Measurements from ENCODE around the gene EDIL3. TPM values are rescaled to one million over a fixed set of nuclear protein-coding genes. Genes with fewer than 3 reads are reported as not detected.

Gene EDIL3
- total RNA-seq, 4 donors from 2014 or later = 0.20 to 1.5 (median 0.75) TPM

- no peak for TF ChIP-seq CTCF (IDR thresholded peaks at IDR 0.05 in 4 of 5, conservative IDR thresholded peaks at IDR 0.05 in 1 of 5)
- TF ChIP-seq POLR2A (IDR thresholded peaks at IDR 0.05) = no peak
- Histone ChIP-seq H3K27ac (no peak overlapping the region), H3K27me3 (no peaks in the 10 kb centered on the region), H3K4me1 (no peaks in the 10 kb centered on the region), H3K36me3 (no peaks in the 10 kb centered on the region), H3K4me3 (no peak overlapping the region), H3K9me3 (no peaks in the 10 kb centered on the region)
- DNase-seq (no peak), ATAC-seq (no peak)
- in situ Hi-C loops (cut with MboI; ENCODE audit: low sequenced_read_pairs in 4 of 4) (no loop called here), intact Hi-C loops (cut with DNase I; ENCODE audit: low total_unique reads) (no loop called here)
Observed at GRCh38 chr5:83947763-83948162, 436.9 kb downstream of the EDIL3 start.

DNA sequence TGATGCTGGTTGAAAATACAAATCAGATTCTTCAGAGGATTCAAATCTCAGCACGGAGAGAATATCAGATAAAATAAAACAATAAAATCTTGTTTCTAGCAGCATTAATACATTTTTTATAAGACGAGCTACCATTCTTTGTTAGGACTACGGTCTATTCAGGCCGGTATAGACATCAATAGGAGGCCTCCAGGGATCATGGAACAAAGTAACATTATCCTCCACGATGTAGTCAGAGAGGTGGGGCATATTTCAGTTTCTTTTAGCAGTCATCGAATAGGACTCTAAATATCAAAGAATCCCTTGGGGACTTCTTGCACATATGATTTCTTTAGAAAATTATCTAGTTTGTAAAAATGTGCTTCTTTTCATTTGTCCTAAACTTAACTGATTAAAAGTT, 438.2 kb downstream of the EDIL3 start:
- ATAC-seq = no peak
- intact Hi-C loops (cut with DNase I; ENCODE audit: low total_unique reads) = no loop called here

DNA sequence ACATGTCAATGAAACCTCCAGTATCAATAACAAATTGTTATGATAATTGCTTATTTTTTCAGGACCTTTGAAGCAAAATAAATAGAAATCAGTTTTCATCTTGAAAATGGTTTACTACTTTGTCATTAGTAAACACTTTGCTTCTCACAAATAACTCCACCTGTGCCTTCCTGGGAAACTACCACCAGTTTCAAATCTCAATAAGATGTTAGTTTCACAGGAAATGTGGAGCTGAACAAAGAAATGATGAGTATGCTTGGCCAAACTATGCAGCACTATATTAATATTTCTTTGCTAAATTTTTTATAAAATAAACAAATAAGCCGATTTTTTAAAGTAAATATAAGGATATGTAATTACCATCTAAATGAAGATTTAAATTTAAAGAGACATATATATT, 442.5 kb downstream of the EDIL3 start:
- Histone ChIP-seq H3K27ac (no peak overlapping the region), H3K36me3 (no peaks in the 10 kb centered on the region), H3K4me3 (no peak overlapping the region), H3K27me3 (no peaks in the 10 kb centered on the region), H3K9me3 (no peaks in the 10 kb centered on the region), H3K4me1 (no peaks in the 10 kb centered on the region)
- no peak for TF ChIP-seq CTCF (IDR thresholded peaks at IDR 0.05 in 4 of 5, conservative IDR thresholded peaks at IDR 0.05 in 1 of 5)
- TF ChIP-seq POLR2A (IDR thresholded peaks at IDR 0.05) = no peak
- ATAC-seq (no peak), DNase-seq (no peak)
- intact Hi-C loops (cut with DNase I; ENCODE audit: low total_unique reads) (no loop called here), in situ Hi-C loops (cut with MboI; ENCODE audit: low sequenced_read_pairs in 4 of 4) (no loop called here)

More for the DNA sequence above, 438.2 kb downstream of the EDIL3 start:
- H3K9me3 ChIP-seq = no peaks in the 10 kb centered on the region
- H3K27ac ChIP-seq = no peak overlapping the region
- no peaks in the 10 kb centered on the region for H3K4me1 ChIP-seq
- no peak for TF ChIP-seq POLR2A (IDR thresholded peaks at IDR 0.05)
- TF ChIP-seq CTCF (IDR thresholded peaks at IDR 0.05 in 4 of 5, conservative IDR thresholded peaks at IDR 0.05 in 1 of 5) = no peak
- no peak for DNase-seq
- in situ Hi-C loops (cut with MboI; ENCODE audit: low sequenced_read_pairs in 4 of 4) = no loop called here
- no peak overlapping the region for H3K4me3 ChIP-seq
- H3K27me3 ChIP-seq = no peaks in the 10 kb centered on the region
- no peaks in the 10 kb centered on the region for H3K36me3 ChIP-seq

GRCh38 chr5:83937837-83938236, 446.8 kb downstream of the EDIL3 start:
- no peaks in the 10 kb centered on the region for H3K36me3 ChIP-seq
- TF ChIP-seq CTCF (IDR thresholded peaks at IDR 0.05 in 4 of 5, conservative IDR thresholded peaks at IDR 0.05 in 1 of 5) = no peak
- no peak for TF ChIP-seq POLR2A (IDR thresholded peaks at IDR 0.05)
- in situ Hi-C loops (cut with MboI; ENCODE audit: low sequenced_read_pairs in 4 of 4) = no loop called here
- no peaks in the 10 kb centered on the region for H3K4me1 ChIP-seq
- H3K27ac ChIP-seq = no peak overlapping the region
- DNase-seq (no peak), ATAC-seq (no peak)
- no peaks in the 10 kb centered on the region for H3K9me3 ChIP-seq
- no peak overlapping the region for H3K4me3 ChIP-seq
- intact Hi-C loops (cut with DNase I; ENCODE audit: low total_unique reads) = no loop called here
- H3K27me3 ChIP-seq = no peaks in the 10 kb centered on the region

GRCh38 chr5:83931969-83932368, 452.7 kb downstream of the EDIL3 start:
- TF ChIP-seq CTCF (IDR thresholded peaks at IDR 0.05 in 4 of 5, conservative IDR thresholded peaks at IDR 0.05 in 1 of 5) (no peak), POLR2A (IDR thresholded peaks at IDR 0.05) (no peak)
- no peaks in the 10 kb centered on the region for H3K36me3 ChIP-seq
- no peak overlapping the region for H3K4me3 ChIP-seq
- no peaks in the 10 kb centered on the region for H3K27me3 ChIP-seq
- H3K9me3 ChIP-seq = no peaks in the 10 kb centered on the region
- DNase-seq (no peak), ATAC-seq (no peak)
- H3K27ac ChIP-seq = no peak overlapping the region
- no peaks in the 10 kb centered on the region for H3K4me1 ChIP-seq
- intact Hi-C loops (cut with DNase I; ENCODE audit: low total_unique reads) = no loop called here
- in situ Hi-C loops (cut with MboI; ENCODE audit: low sequenced_read_pairs in 4 of 4) = no loop called here
